Right lobe of liver (tissue), 4 donors: ENCODE data around the gene TWIST2.

ENCODE experiments used
- POLR2A ChIP-seq: fragments of 450-650 bp; IDR thresholded peaks from one replicate; pipeline ENCODE4 v1.6.1; 2017; ENCODE audit warnings: antibody characterized with exemption, mild to moderate bottlenecking
- TF ChIP-seq, protein P1 (sequence below), 4 donors: fragments of 200-600 bp in 3 of 4; fragments of 450-650 bp in 1 of 4; IDR thresholded peaks; one replicate each; pipeline versions ENCODE4 v1.5.1 to v1.8.0; 2016 to 2022; ENCODE audit warnings: antibody characterized with exemption in 4 of 4, mild to moderate bottlenecking in 2 of 4
- donor health status: DM: no; HTN: no; CAD: no.
- donor health status: DM: no; HTN: no; CAD: no.
- donor health status: DM: no; HTN: yes; CAD: no.

DNA sequence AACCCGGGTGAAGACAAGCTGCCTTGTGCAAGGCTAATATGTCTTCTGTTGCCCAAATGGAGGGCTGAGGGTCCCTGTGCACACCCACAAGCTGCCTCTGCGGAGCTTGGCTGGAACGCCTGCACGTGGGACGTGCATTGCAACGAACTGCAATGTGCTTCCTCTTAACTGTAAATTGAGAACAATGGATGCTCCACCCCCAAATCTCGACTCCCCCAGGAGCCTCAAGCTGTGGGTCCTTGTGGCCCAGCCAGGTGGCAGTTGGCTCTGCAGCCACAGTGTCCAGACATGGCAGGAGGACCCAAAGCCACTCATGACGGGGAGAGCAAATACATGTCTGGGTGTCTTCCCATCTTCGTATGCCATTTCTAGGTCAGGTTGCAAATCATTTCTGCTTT is 90.1 kb downstream of the TWIST2 start:
- TF ChIP-seq, protein P1, sequence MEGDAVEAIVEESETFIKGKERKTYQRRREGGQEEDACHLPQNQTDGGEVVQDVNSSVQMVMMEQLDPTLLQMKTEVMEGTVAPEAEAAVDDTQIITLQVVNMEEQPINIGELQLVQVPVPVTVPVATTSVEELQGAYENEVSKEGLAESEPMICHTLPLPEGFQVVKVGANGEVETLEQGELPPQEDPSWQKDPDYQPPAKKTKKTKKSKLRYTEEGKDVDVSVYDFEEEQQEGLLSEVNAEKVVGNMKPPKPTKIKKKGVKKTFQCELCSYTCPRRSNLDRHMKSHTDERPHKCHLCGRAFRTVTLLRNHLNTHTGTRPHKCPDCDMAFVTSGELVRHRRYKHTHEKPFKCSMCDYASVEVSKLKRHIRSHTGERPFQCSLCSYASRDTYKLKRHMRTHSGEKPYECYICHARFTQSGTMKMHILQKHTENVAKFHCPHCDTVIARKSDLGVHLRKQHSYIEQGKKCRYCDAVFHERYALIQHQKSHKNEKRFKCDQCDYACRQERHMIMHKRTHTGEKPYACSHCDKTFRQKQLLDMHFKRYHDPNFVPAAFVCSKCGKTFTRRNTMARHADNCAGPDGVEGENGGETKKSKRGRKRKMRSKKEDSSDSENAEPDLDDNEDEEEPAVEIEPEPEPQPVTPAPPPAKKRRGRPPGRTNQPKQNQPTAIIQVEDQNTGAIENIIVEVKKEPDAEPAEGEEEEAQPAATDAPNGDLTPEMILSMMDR (IDR thresholded peaks at IDR 0.05) = no peak
- no peak for TF ChIP-seq POLR2A
